Hypothalamus (tissue), 51 donors: ENCODE data around the gene ATF1.
"Not testable (repeated sequence)": the region's sequence is repeated elsewhere in the genome, so short reads cannot be mapped to it uniquely, and the experiment has no call there.

Experiments
- DNase-seq, 51 donors: peaks; one replicate each; lab custom pipeline; 2025; lab: John Stamatoyannopoulos, UW

ATF1 gene

DNA sequence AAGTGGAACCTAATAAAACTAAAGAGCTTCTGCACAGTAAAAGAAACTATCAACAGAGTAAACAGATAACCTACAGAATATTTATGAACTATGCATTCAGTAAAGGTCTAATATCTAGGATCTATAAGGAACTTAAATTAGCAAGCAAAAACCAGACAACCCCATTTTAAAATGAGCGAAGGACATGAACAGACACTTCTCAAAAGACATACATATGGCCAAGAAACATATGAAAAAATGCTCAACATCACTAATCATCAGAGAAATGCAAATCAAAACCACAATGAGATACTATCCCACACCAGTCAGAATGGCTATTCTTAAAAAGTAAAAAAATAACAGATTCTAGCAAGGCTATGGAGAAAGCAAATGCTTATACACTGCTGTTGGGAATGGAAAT lies 91.3 kb downstream of the ATF1 start:
- DNase-seq: not testable (repeated sequence)

DNA sequence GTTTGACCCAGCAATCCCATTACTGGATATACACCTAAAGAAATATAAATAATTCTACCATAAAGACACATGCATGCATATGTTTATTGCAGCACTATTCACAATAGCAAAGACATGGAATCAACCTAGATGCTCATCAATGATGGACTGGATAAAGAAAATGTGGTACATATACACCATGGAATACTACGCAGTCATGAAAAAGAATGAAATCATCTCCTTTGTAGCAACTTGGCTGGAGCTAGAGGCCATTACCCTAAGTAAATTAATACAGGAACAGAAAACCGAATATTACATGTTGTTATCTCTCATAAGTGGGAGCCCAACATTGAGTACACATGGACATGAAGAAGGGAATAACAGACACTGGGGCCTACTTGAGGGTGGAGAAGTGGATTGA lies 91.8 kb downstream of the ATF1 start:
- not testable (repeated sequence) for DNase-seq

- DNase-seq: no peak
Measured at GRCh38 chr12:50859621-50860310, 95.9 kb downstream of the ATF1 start.

- DNase-seq: no peak
Measured at GRCh38 chr12:50862316-50862715, 98.4 kb downstream of the ATF1 start.

- DNase-seq: no peak
Measured at GRCh38 chr12:50865266-50865665, 101.4 kb downstream of the ATF1 start.

DNA sequence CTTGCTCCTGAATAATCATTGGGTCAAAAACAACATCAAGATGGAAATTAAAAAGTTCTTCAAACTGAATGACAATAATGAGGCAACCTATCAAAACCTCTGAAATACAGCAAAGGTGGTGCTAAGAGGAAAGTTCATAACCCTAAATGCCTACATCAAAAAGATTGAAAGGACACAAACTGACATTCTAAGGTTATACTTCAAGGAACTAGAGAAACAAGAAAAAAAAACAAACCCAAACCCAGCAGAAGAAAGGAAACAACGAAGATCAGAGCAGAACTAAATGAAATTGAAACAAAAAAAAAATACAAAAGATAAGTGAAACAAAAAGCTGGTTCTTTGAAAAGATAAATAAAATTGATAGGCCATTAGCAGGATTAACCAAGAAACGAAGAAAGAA lies 105.0 kb downstream of the ATF1 start:
- not testable (repeated sequence) for DNase-seq
